Measurements from ENCODE around the gene MAP3K12. TPM values are rescaled to one million over a fixed set of nuclear protein-coding genes. Genes with fewer than 3 reads are reported as not detected.
A peak's percentile ranks its signal among the peaks of the same experiment; 100 is the strongest.
"Not testable (repeated sequence)": the region's sequence is repeated elsewhere in the genome, so short reads cannot be mapped to it uniquely, and the experiment has no call there.

MAP3K12 gene
- total RNA-seq, 1 donor from 2014 or later, result 17.2 TPM

- Histone ChIP-seq H3K4me3 (no peak overlapping the region), H3F3A (ENCODE audit: low read depth) (peaks cover 70% of the 10 kb centered on the region), H3K36me3 (peaks cover 17% of the 10 kb centered on the region), H3K4me1 (peaks cover 30% of the 10 kb centered on the region), H3K9ac (no peak overlapping the region), H3K27ac (peak overlapping the region; percentile 78), H3K9me3 (ENCODE audit: low read depth) (no peaks in the 10 kb centered on the region), H3K79me2 (ENCODE audit: low read depth) (peaks cover 23% of the 10 kb centered on the region), H3K27me3 (no peaks in the 10 kb centered on the region), H3K4me2 (no peak overlapping the region), H2AFZ (replicated peaks) (no peak overlapping the region), H4K20me1 (ENCODE audit: low read depth) (peaks cover 88% of the 10 kb centered on the region)
- Mint-ChIP-seq H3K27ac (peak overlapping the region; percentile 11), H3K4me3 (no peak overlapping the region), H3K9me3 (no peaks in the 10 kb centered on the region), H3K36me3 (peaks cover 46% of the 10 kb centered on the region), H3K4me1 (peaks cover 23% of the 10 kb centered on the region), H3K27me3 (ENCODE audit: insufficient read depth, low read depth) (peaks cover 2% of the 10 kb centered on the region)
- TF ChIP-seq EZH2phosphoT487 (IDR thresholded peaks at IDR 0.05) (no peak), CTCF (IDR thresholded peaks at IDR 0.05) (no peak), EZH2 (IDR thresholded peaks at IDR 0.05) (no peak)
- DNase-seq (ENCODE audit: low spot score), result no peak
These were observed 15.9 kb downstream of the MAP3K12 start for GRCh38 chr12:53483225-53483978.

GRCh38 chr12:53482626-53483168 is 16.6 kb downstream of the MAP3K12 start:
- peaks cover 88% of the 10 kb centered on the region for H4K20me1 ChIP-seq (ENCODE audit: low read depth)
- peaks cover 47% of the 10 kb centered on the region for H3K36me3 Mint-ChIP-seq
- peaks cover 37% of the 10 kb centered on the region for H3K4me1 ChIP-seq
- H3K36me3 ChIP-seq, result peaks cover 19% of the 10 kb centered on the region
- no peaks in the 10 kb centered on the region for H3K27me3 ChIP-seq
- no peak overlapping the region for H3K9ac ChIP-seq
- no peak for TF ChIP-seq EZH2 (IDR thresholded peaks at IDR 0.05)
- no peak overlapping the region for H3K4me2 ChIP-seq
- peaks cover 77% of the 10 kb centered on the region for H3F3A ChIP-seq (ENCODE audit: low read depth)
- peaks cover 27% of the 10 kb centered on the region for H3K79me2 ChIP-seq (ENCODE audit: low read depth)
- no peak overlapping the region for H3K4me3 ChIP-seq
- no peak overlapping the region for H2AFZ ChIP-seq (replicated peaks)
- H3K27ac ChIP-seq, result peak overlapping the region; percentile 78
- no peak overlapping the region for H3K27ac Mint-ChIP-seq
- peaks cover 25% of the 10 kb centered on the region for H3K4me1 Mint-ChIP-seq
- no peak overlapping the region for H3K4me3 Mint-ChIP-seq
- H3K9me3 ChIP-seq (ENCODE audit: low read depth), result no peaks in the 10 kb centered on the region
- DNase-seq (ENCODE audit: low spot score), result no peak
- peaks cover 2% of the 10 kb centered on the region for H3K27me3 Mint-ChIP-seq (ENCODE audit: insufficient read depth, low read depth)
- H3K9me3 Mint-ChIP-seq, result no peaks in the 10 kb centered on the region

GRCh38 chr12:53481939-53482586 is 17.2 kb downstream of the MAP3K12 start:
- Mint-ChIP-seq H3K36me3 (peaks cover 47% of the 10 kb centered on the region), H3K4me1 (peaks cover 29% of the 10 kb centered on the region), H3K4me3 (no peak overlapping the region), H3K9me3 (no peaks in the 10 kb centered on the region), H3K27ac (peak overlapping the region; percentile 20), H3K27me3 (ENCODE audit: insufficient read depth, low read depth) (peaks cover 3% of the 10 kb centered on the region)
- H3K27ac ChIP-seq, result peak overlapping the region; percentile 78
- H3K27me3 ChIP-seq, result no peaks in the 10 kb centered on the region
- TF ChIP-seq CTCF (IDR thresholded peaks at IDR 0.05), result peak; percentile 38
- no peak for TF ChIP-seq EZH2 (IDR thresholded peaks at IDR 0.05)
- H3K4me2 ChIP-seq, result no peak overlapping the region
- DNase-seq (ENCODE audit: low spot score), result peak; percentile 46
- no peak overlapping the region for H2AFZ ChIP-seq (replicated peaks)
- no peaks in the 10 kb centered on the region for H3K9me3 ChIP-seq (ENCODE audit: low read depth)
- peaks cover 40% of the 10 kb centered on the region for H3K4me1 ChIP-seq
- peaks cover 88% of the 10 kb centered on the region for H4K20me1 ChIP-seq (ENCODE audit: low read depth)
- H3K4me3 ChIP-seq, result no peak overlapping the region
- H3K36me3 ChIP-seq, result peaks cover 22% of the 10 kb centered on the region
- peaks cover 34% of the 10 kb centered on the region for H3K79me2 ChIP-seq (ENCODE audit: low read depth)
- peaks cover 83% of the 10 kb centered on the region for H3F3A ChIP-seq (ENCODE audit: low read depth)
- H3K9ac ChIP-seq, result no peak overlapping the region

- H3K27me3 Mint-ChIP-seq (ENCODE audit: insufficient read depth, low read depth); H3K27me3 ChIP-seq; H3K9me3 ChIP-seq (ENCODE audit: low read depth); H3K4me2 ChIP-seq; H3K9ac ChIP-seq; H3K4me3 ChIP-seq; DNase-seq (ENCODE audit: low spot score); H3K4me3 Mint-ChIP-seq; H3K27ac Mint-ChIP-seq; H2AFZ ChIP-seq (replicated peaks); H3K9me3 Mint-ChIP-seq: not testable (repeated sequence)
- peaks cover 53% of the 10 kb centered on the region for H3K36me3 Mint-ChIP-seq
- Histone ChIP-seq H3K79me2 (ENCODE audit: low read depth) (peaks cover 40% of the 10 kb centered on the region), H3K27ac (peak overlapping the region; percentile 17), H3K4me1 (peaks cover 43% of the 10 kb centered on the region), H4K20me1 (ENCODE audit: low read depth) (peaks cover 88% of the 10 kb centered on the region), H3F3A (ENCODE audit: low read depth) (peaks cover 90% of the 10 kb centered on the region), H3K36me3 (peaks cover 27% of the 10 kb centered on the region)
- peaks cover 34% of the 10 kb centered on the region for H3K4me1 Mint-ChIP-seq
These were observed 17.8 kb downstream of the MAP3K12 start for GRCh38 chr12:53481458-53481857.

Measured in neural progenitor cell (in vitro differentiated cells).